H9 (cell line): ENCODE results near the gene CPSF4L. TPM values are rescaled to one million over a fixed set of nuclear protein-coding genes. Genes with fewer than 3 reads are reported as not detected.

Source experiments
- DNase-seq: peaks from one replicate; pipeline ENCODE4 v3.0.0-alpha.2; 2017
- H2AFZ ChIP-seq: one replicate; pipeline ENCODE4 v1.6.1; 2013; ENCODE audit warnings: mild to moderate bottlenecking, low read length, control low read depth, moderate library complexity
- H2AK5ac ChIP-seq: 2 replicates; pipeline ENCODE4 v1.6.1; 2013; ENCODE audit warnings: low read length, control low read depth, mixed read lengths; ENCODE audit not compliant: insufficient read length
- H2BK120ac ChIP-seq: one replicate; pipeline ENCODE4 v1.6.1; 2013; ENCODE audit warnings: low read depth, mild to moderate bottlenecking, low read length, control low read depth, inconsistent platforms; ENCODE audit not compliant: poor library complexity, severe bottlenecking
- H2BK12ac ChIP-seq: 2 replicates; pipeline ENCODE4 v1.6.1; 2013; ENCODE audit warnings: low read length, control low read depth, mixed read lengths, low read depth; ENCODE audit not compliant: insufficient read length
- H2BK15ac ChIP-seq: 2 replicates; pipeline ENCODE4 v1.6.1; 2013; ENCODE audit warnings: low read depth, low read length, control low read depth
- H2BK20ac ChIP-seq: one replicate; pipeline ENCODE4 v1.6.1; 2013; ENCODE audit warnings: low read depth, mild to moderate bottlenecking, low read length, control low read depth, inconsistent platforms; ENCODE audit not compliant: poor library complexity, severe bottlenecking
- H2BK5ac ChIP-seq: 2 replicates; pipeline ENCODE4 v1.6.1; 2013; ENCODE audit warnings: low read length, control low read depth, mixed read lengths; ENCODE audit not compliant: insufficient read length
- H3K14ac ChIP-seq: 2 replicates; pipeline ENCODE4 v1.6.1; 2013; ENCODE audit warnings: low read length, control low read depth; ENCODE audit not compliant: insufficient read depth
- H3K18ac ChIP-seq: 2 replicates; pipeline ENCODE4 v1.6.1; 2013; ENCODE audit warnings: low read depth, mild to moderate bottlenecking, mixed read lengths, low read length, control low read depth; ENCODE audit not compliant: insufficient read length
- H3K23ac ChIP-seq: 2 replicates; pipeline ENCODE4 v1.6.1; 2013; ENCODE audit warnings: low read length, control low read depth, mixed read lengths, low read depth; ENCODE audit not compliant: insufficient read length
- H3K23me2 ChIP-seq: 2 replicates; pipeline ENCODE4 v1.6.1; 2013; ENCODE audit warnings: low read depth, mild to moderate bottlenecking, mixed read lengths, low read length, control low read depth; ENCODE audit not compliant: insufficient read length, poor library complexity, severe bottlenecking
- H3K27ac ChIP-seq: 2 replicates; pipeline ENCODE4 v1.5.1; 2013; ENCODE audit warnings: low read length, control low read depth, mixed read lengths, low read depth; ENCODE audit not compliant: insufficient read length
- H3K27me3 ChIP-seq: 2 replicates; pipeline ENCODE4 v1.6.1; 2013; ENCODE audit warnings: low read length, control low read depth, inconsistent platforms; ENCODE audit not compliant: insufficient read depth
- H3K4ac ChIP-seq: 2 replicates; pipeline ENCODE4 v1.6.1; 2013; ENCODE audit warnings: low read depth, mild to moderate bottlenecking, control low read depth, inconsistent platforms, low read length, moderate library complexity
- H3K4me1 ChIP-seq: 2 replicates; pipeline ENCODE4 v1.6.1; 2013; ENCODE audit warnings: low read length, control low read depth, inconsistent platforms; ENCODE audit not compliant: insufficient read depth
- H3K4me2 ChIP-seq: 2 replicates; pipeline ENCODE4 v1.6.1; 2013; ENCODE audit warnings: low read length, control low read depth, mixed read lengths; ENCODE audit not compliant: insufficient read length, insufficient read depth
- H3K56ac ChIP-seq: 2 replicates; pipeline ENCODE4 v1.6.1; 2013; ENCODE audit warnings: low read depth, mild to moderate bottlenecking, mixed read lengths, low read length, control low read depth; ENCODE audit not compliant: insufficient read length
- H3K79me1 ChIP-seq: 2 replicates; pipeline ENCODE4 v1.6.1; 2013; ENCODE audit warnings: low read depth, mild to moderate bottlenecking, moderate library complexity, low read length, control low read depth, inconsistent platforms; ENCODE audit not compliant: insufficient read depth, poor library complexity, severe bottlenecking
- H3K79me2 ChIP-seq: 2 replicates; pipeline ENCODE4 v1.6.1; 2013; ENCODE audit warnings: low read length, control low read depth, inconsistent platforms; ENCODE audit not compliant: insufficient read depth
- H3K9ac ChIP-seq: 2 replicates; pipeline ENCODE4 v1.6.1; 2013; ENCODE audit warnings: low read length, control low read depth, mixed read lengths; ENCODE audit not compliant: insufficient read length; ENCODE audit errors: extremely low read depth
- H3K9me3 ChIP-seq: one replicate; pipeline ENCODE4 v1.6.1; 2013; ENCODE audit warnings: low read depth, low read length, inconsistent platforms; ENCODE audit not compliant: control insufficient read depth
- H3T11ph ChIP-seq: one replicate; pipeline ENCODE4 v1.6.1; 2013; ENCODE audit warnings: mild to moderate bottlenecking, low read length, control low read depth, inconsistent platforms
- H4K20me1 ChIP-seq: one replicate; pipeline ENCODE4 v1.6.1; 2013; ENCODE audit not compliant: control insufficient read depth, insufficient read length, insufficient read depth
- H4K5ac ChIP-seq: 2 replicates; pipeline ENCODE4 v1.6.1; 2013; ENCODE audit warnings: low read depth, mild to moderate bottlenecking, mixed read lengths, low read length, control low read depth; ENCODE audit not compliant: insufficient read length
- H4K8ac ChIP-seq: replicated peaks from 2 replicates; pipeline ENCODE4 v1.6.1; 2013; ENCODE audit warnings: low read length, control low read depth, mixed read lengths, low read depth; ENCODE audit not compliant: insufficient read length
- H4K91ac ChIP-seq: 2 replicates; pipeline ENCODE4 v1.6.1; 2013; ENCODE audit warnings: low read depth, mild to moderate bottlenecking, moderate library complexity, mixed read lengths, low read length, control low read depth; ENCODE audit not compliant: insufficient read length
- H3K27ac Mint-ChIP-seq, 3 experiments: 2 replicates in 2 of 3; 3 replicates in 1 of 3; pipeline ENCODE4 v1.8.0; 2020 to 2021; ENCODE audit warnings: mixed read lengths in 3 of 3, mild to moderate bottlenecking in 1 of 3, moderate library complexity in 1 of 3
- H3K27me3 Mint-ChIP-seq: 2 replicates; pipeline ENCODE4 v1.8.0; 2021; ENCODE audit warnings: low read depth, mild to moderate bottlenecking, moderate library complexity, mixed read lengths
- H3K36me3 Mint-ChIP-seq, 3 experiments: 2 replicates in 2 of 3; 3 replicates in 1 of 3; pipeline ENCODE4 v1.8.0; 2020 to 2021; ENCODE audit warnings: low read depth in 3 of 3, mixed read lengths in 3 of 3; ENCODE audit not compliant: insufficient read depth in 1 of 3
- H3K4me1 Mint-ChIP-seq, 2 experiments: 2 replicates each; pipeline ENCODE4 v1.8.0; 2020; ENCODE audit warnings: mixed read lengths in 2 of 2
- H3K4me3 Mint-ChIP-seq, 2 experiments: 2 replicates in 1 of 2; 3 replicates in 1 of 2; pipeline ENCODE4 v1.8.0; 2020 to 2021; ENCODE audit warnings: mild to moderate bottlenecking in 2 of 2, mixed read lengths in 2 of 2, moderate library complexity in 1 of 2
- H3K9me3 Mint-ChIP-seq, 2 experiments: 2 replicates in 1 of 2; 3 replicates in 1 of 2; pipeline ENCODE4 v1.8.0; 2020; ENCODE audit warnings: mild to moderate bottlenecking in 2 of 2, mixed read lengths in 2 of 2, moderate library complexity in 1 of 2
- WGBS: extraction: QIAGEN DNeasy Blood & Tissue Kit; methylation state at CpG from one replicate; pipeline ENCODE4 v1.1.7; 2013; ENCODE audit warnings: missing lambda C conversion rate, low lambda C conversion rate, mixed read lengths; ENCODE audit not compliant: insufficient read length; ENCODE audit errors: extremely low coverage; 5-methylcytosine and 5-hydroxymethylcytosine counted together
- total RNA-seq: library from RNA; stranded (reverse); gene quantifications from 2 replicates; pipeline ENCODE4 v1.2.1, GENCODE V29; 2021
- TF ChIP-seq, protein P1 (sequence below): fragments of 200-600 bp; sonication (generic); conservative IDR thresholded peaks from 3 replicates; pipeline ENCODE4 v1.8.0; 2021; ENCODE audit warnings: antibody characterized with exemption, mild to moderate bottlenecking

CPSF4L gene
- total RNA-seq, 1 experiment from 2014 or later, result not detected

GRCh38 chr17:73293031-73293430, 31.4 kb upstream of the CPSF4L start:
- H3K23ac ChIP-seq, result no peak overlapping the region
- H2BK15ac ChIP-seq, result no peak overlapping the region
- TF ChIP-seq, protein P1, sequence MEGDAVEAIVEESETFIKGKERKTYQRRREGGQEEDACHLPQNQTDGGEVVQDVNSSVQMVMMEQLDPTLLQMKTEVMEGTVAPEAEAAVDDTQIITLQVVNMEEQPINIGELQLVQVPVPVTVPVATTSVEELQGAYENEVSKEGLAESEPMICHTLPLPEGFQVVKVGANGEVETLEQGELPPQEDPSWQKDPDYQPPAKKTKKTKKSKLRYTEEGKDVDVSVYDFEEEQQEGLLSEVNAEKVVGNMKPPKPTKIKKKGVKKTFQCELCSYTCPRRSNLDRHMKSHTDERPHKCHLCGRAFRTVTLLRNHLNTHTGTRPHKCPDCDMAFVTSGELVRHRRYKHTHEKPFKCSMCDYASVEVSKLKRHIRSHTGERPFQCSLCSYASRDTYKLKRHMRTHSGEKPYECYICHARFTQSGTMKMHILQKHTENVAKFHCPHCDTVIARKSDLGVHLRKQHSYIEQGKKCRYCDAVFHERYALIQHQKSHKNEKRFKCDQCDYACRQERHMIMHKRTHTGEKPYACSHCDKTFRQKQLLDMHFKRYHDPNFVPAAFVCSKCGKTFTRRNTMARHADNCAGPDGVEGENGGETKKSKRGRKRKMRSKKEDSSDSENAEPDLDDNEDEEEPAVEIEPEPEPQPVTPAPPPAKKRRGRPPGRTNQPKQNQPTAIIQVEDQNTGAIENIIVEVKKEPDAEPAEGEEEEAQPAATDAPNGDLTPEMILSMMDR, result no peak
- H4K91ac ChIP-seq, result no peak overlapping the region
- H3K14ac ChIP-seq, result no peak overlapping the region
- H4K8ac ChIP-seq, result no peak overlapping the region
- H3K4me1 ChIP-seq, result no peaks in the 10 kb centered on the region
- H3K27me3 ChIP-seq, result no peaks in the 10 kb centered on the region
- H3K18ac ChIP-seq, result no peak overlapping the region
- WGBS, result no CpG with 5 or more reads among the region's 11 CpGs
- no peaks in the 10 kb centered on the region for H3K36me3 Mint-ChIP-seq
- H2BK12ac ChIP-seq, result no peak overlapping the region
- DNase-seq, result peak; percentile 26
- H3K4me1 Mint-ChIP-seq, result peaks cover 14 to 22% of the 10 kb centered on the region in 2 experiments
- H3K27me3 Mint-ChIP-seq, result no peaks in the 10 kb centered on the region
- no peak overlapping the region for H3K4ac ChIP-seq
- H2BK20ac ChIP-seq, result no peak overlapping the region
- no peaks in the 10 kb centered on the region for H3K9me3 Mint-ChIP-seq
- no peaks in the 10 kb centered on the region for H3K79me1 ChIP-seq
- H4K5ac ChIP-seq, result no peak overlapping the region
- no peak overlapping the region for H2AK5ac ChIP-seq
- no peak overlapping the region for H3K9ac ChIP-seq
- no peaks in the 10 kb centered on the region for H3K79me2 ChIP-seq
- H3K27ac ChIP-seq, result no peak overlapping the region
- no peaks in the 10 kb centered on the region for H3K23me2 ChIP-seq
- H3K27ac Mint-ChIP-seq, result peak overlapping the region in 2 of 3 experiments; percentile 7 to 81; a peak in 3 of 7 replicates
- no peaks in the 10 kb centered on the region for H4K20me1 ChIP-seq
- no peak overlapping the region for H2BK120ac ChIP-seq
- H3K9me3 ChIP-seq, result no peaks in the 10 kb centered on the region
- H3K4me2 ChIP-seq, result no peak overlapping the region
- H2AFZ ChIP-seq, result no peak overlapping the region
- H2BK5ac ChIP-seq, result no peak overlapping the region
- no peak overlapping the region for H3K4me3 Mint-ChIP-seq
- H3T11ph ChIP-seq, result no peak overlapping the region
- H3K56ac ChIP-seq, result no peak overlapping the region
